ENCODE data around the gene NMT1. TPM values are rescaled to one million over a fixed set of nuclear protein-coding genes. Genes with fewer than 3 reads are reported as not detected.

The NMT1 gene
- total and polyA plus RNA-seq, 4 donors, result 27.0 to 83.7 (median 42.6) TPM

- Histone ChIP-seq H3K27me3 (ENCODE audit: control insufficient read depth in 4 of 4, insufficient read depth in 4 of 4, low read length in 3 of 4) (no peaks in the 10 kb centered on the region), H3K4me1 (ENCODE audit: control insufficient read depth in 4 of 4, insufficient read depth in 4 of 4, low read length in 3 of 4) (peaks cover 12 to 37% (median 22%) of the 10 kb centered on the region in 4 donors), H3K36me3 (ENCODE audit: control insufficient read depth in 4 of 4, insufficient read depth in 3 of 4, low read depth in 1 of 4, low read length in 3 of 4) (peaks cover 11 to 53% (median 41%) of the 10 kb centered on the region in 4 donors), H3K4me3 (ENCODE audit: low read depth in 1 of 3, low read length in 3 of 3) (no peak overlapping the region), H3K9ac (ENCODE audit: low read depth in 1 of 2, low read length in 2 of 2) (peak overlapping the region in 1 of 2 donors; percentile 8), H3K9me3 (ENCODE audit: control insufficient read depth in 4 of 4, low read length in 3 of 4) (no peaks in the 10 kb centered on the region), H3K27ac (ENCODE audit: low read depth in 1 of 2, low read length in 2 of 2) (peak overlapping the region; percentile 79 to 93)
- TF ChIP-seq NR2F2 (IDR thresholded peaks at IDR 0.05) (peak; percentile 77), SP1 (IDR thresholded peaks at IDR 0.05) (peak; percentile 63), GABPA (IDR thresholded peaks at IDR 0.05 in 1 of 2, conservative IDR thresholded peaks at IDR 0.05 in 1 of 2) (peak in 1 of 2 donors; percentile 3), JUND (IDR thresholded peaks at IDR 0.05) (no peak), HNF4A (conservative IDR thresholded peaks at IDR 0.05) (peak; percentile 92 to 96), RXRA (IDR thresholded peaks at IDR 0.05) (peak; percentile 78 to 87), HNF4G (IDR thresholded peaks at IDR 0.05) (peak; percentile 73), REST (IDR thresholded peaks at IDR 0.05) (no peak)
- 49% methylated on average over 13 of the region's 13 CpGs for WGBS
- no peak for DNase-seq (ENCODE audit: low spot score)
Measured at GRCh38 chr17:45093444-45094110, 32.5 kb downstream of the NMT1 start.

- Histone ChIP-seq H3K36me3 (ENCODE audit: control insufficient read depth in 4 of 4, insufficient read depth in 3 of 4, low read depth in 1 of 4, low read length in 3 of 4) (peaks cover 13 to 48% (median 37%) of the 10 kb centered on the region in 4 donors), H3K9ac (ENCODE audit: low read depth in 1 of 2, low read length in 2 of 2) (no peak overlapping the region), H3K4me1 (ENCODE audit: control insufficient read depth in 4 of 4, insufficient read depth in 4 of 4, low read length in 3 of 4) (peaks cover 9 to 25% (median 19%) of the 10 kb centered on the region in 4 donors), H3K27me3 (ENCODE audit: control insufficient read depth in 4 of 4, insufficient read depth in 4 of 4, low read length in 3 of 4) (no peaks in the 10 kb centered on the region), H3K9me3 (ENCODE audit: control insufficient read depth in 4 of 4, low read length in 3 of 4) (no peaks in the 10 kb centered on the region), H3K27ac (ENCODE audit: low read depth in 1 of 2, low read length in 2 of 2) (peak overlapping the region in 1 of 2 donors; percentile 9), H3K4me3 (ENCODE audit: low read depth in 1 of 3, low read length in 3 of 3) (no peak overlapping the region)
- TF ChIP-seq RAD21 (IDR thresholded peaks at IDR 0.05), result peak; percentile 19 to 56
- TF ChIP-seq CTCF (IDR thresholded peaks at IDR 0.05; ENCODE audit: low read depth, low read length, missing input control), result peak; percentile 28
- no peak for TF ChIP-seq ZBTB33 (IDR thresholded peaks at IDR 0.05)
- no peak for TF ChIP-seq HNF4G (IDR thresholded peaks at IDR 0.05)
- no peak for DNase-seq (ENCODE audit: low spot score)
- 82% methylated on average over 3 of the region's 3 CpGs for WGBS
Measured at GRCh38 chr17:45096141-45096540, 35.0 kb downstream of the NMT1 start.
